ENCODE measurements around the gene OS9. TPM values are rescaled to one million over a fixed set of nuclear protein-coding genes. Genes with fewer than 3 reads are reported as not detected.

OS9 gene
- total and polyA plus RNA-seq, 9 of the 15 experiments (the other 6 are each of a cell fraction or from before 2014, with no cell fraction given), result 4.6 to 105 (median 89.5) TPM

- TF ChIP-seq ELK3 (CRISPR knock-in tag; IDR thresholded peaks at IDR 0.05) (no peak; the same call in 1 of the 2 replicates), CREM (IDR thresholded peaks at IDR 0.05; ENCODE audit: low read depth) (peak; percentile 92), KDM4B (IDR thresholded peaks at IDR 0.05; ENCODE audit: borderline replicate concordance in 2 of 2, low read depth in 1 of 2) (no peak), CAMTA2 (CRISPR knock-in tag; conservative IDR thresholded peaks at IDR 0.05) (0 out of 2 replicates have a peak, but pooled peaks have one; percentile 11), U2AF2 (optimal IDR thresholded peaks at IDR 0.05; ENCODE audit: low read depth, low read length) (no peak), E2F6 (IDR thresholded peaks at IDR 0.05; ENCODE audit: borderline replicate concordance in 1 of 2, extremely low read depth in 1 of 2, insufficient read depth in 1 of 2, insufficient read length in 1 of 2, low read depth in 1 of 2, low read length in 1 of 2, poor library complexity in 1 of 2, severe bottlenecking in 1 of 2) (no peak), TGIF2 (CRISPR knock-in tag; IDR thresholded peaks at IDR 0.05) (no peak), BDP1 (IDR thresholded peaks at IDR 0.05; ENCODE audit: insufficient read depth, insufficient read length) (no peak), ZNF780A (CRISPR knock-in tag; IDR thresholded peaks at IDR 0.05) (no peak; the same call in 1 of the 2 replicates), MAZ (CRISPR knock-in tag; conservative IDR thresholded peaks at IDR 0.05 in 1 of 2, IDR thresholded peaks at IDR 0.05 in 1 of 2) (peak in 1 of 2 experiments; percentile 75; a peak in 1 of 4 replicates), LARP7 (IDR thresholded peaks at IDR 0.05) (no peak), ZNF57 (CRISPR knock-in tag; IDR thresholded peaks at IDR 0.05) (no peak; the same call in 1 of the 2 replicates), SRSF3 (IDR thresholded peaks at IDR 0.05; ENCODE audit: insufficient read depth, low read length) (no peak), SIN3A (IDR thresholded peaks at IDR 0.05; ENCODE audit: borderline replicate concordance in 2 of 2, control insufficient read depth in 1 of 2, low read depth in 2 of 2, low read length in 2 of 2) (peak in 1 of 2 experiments; percentile 16; a peak in 2 of 4 replicates), ZNF274 (IDR thresholded peaks at IDR 0.05; ENCODE audit: borderline replicate concordance, low read depth, low read length) (no peak), FIP1L1 (IDR thresholded peaks at IDR 0.05; ENCODE audit: low read depth, low read length, poor library complexity, severe bottlenecking) (no peak), RBM22 (IDR thresholded peaks at IDR 0.05; ENCODE audit: low read depth, low read length, poor library complexity, severe bottlenecking) (no peak), SOX6 (IDR thresholded peaks at IDR 0.05) (no peak), PML (IDR thresholded peaks at IDR 0.05; ENCODE audit: low read length) (no peak)
- TF ChIP-seq, protein P1, sequence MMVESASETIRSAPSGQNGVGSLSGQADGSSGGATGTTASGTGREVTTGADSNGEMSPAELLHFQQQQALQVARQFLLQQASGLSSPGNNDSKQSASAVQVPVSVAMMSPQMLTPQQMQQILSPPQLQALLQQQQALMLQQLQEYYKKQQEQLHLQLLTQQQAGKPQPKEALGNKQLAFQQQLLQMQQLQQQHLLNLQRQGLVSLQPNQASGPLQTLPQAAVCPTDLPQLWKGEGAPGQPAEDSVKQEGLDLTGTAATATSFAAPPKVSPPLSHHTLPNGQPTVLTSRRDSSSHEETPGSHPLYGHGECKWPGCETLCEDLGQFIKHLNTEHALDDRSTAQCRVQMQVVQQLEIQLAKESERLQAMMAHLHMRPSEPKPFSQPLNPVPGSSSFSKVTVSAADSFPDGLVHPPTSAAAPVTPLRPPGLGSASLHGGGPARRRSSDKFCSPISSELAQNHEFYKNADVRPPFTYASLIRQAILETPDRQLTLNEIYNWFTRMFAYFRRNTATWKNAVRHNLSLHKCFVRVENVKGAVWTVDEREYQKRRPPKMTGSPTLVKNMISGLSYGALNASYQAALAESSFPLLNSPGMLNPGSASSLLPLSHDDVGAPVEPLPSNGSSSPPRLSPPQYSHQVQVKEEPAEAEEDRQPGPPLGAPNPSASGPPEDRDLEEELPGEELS (CRISPR knock-in tag; IDR thresholded peaks at IDR 0.05; ENCODE audit: borderline replicate concordance), result no peak
- TF ChIP-seq, protein P2, sequence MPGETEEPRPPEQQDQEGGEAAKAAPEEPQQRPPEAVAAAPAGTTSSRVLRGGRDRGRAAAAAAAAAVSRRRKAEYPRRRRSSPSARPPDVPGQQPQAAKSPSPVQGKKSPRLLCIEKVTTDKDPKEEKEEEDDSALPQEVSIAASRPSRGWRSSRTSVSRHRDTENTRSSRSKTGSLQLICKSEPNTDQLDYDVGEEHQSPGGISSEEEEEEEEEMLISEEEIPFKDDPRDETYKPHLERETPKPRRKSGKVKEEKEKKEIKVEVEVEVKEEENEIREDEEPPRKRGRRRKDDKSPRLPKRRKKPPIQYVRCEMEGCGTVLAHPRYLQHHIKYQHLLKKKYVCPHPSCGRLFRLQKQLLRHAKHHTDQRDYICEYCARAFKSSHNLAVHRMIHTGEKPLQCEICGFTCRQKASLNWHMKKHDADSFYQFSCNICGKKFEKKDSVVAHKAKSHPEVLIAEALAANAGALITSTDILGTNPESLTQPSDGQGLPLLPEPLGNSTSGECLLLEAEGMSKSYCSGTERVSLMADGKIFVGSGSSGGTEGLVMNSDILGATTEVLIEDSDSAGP (CRISPR knock-in tag; IDR thresholded peaks at IDR 0.05), result peak; percentile 96
Measured at GRCh38 chr12:57744777-57745484, 51.0 kb downstream of the OS9 start, which contains the start of gene TSPAN31 (continued).
